SK-N-SH (cell line): ENCODE results near the gene CCDC169. TPM values are rescaled to one million over a fixed set of nuclear protein-coding genes. Genes with fewer than 3 reads are reported as not detected.

Source experiments
- CTCF ChIA-PET: fragments of 300-600, 350-600 bp; formaldehyde crosslinking; extraction: SDS; loops from one replicate; lab custom pipeline; 2021; lab: Yijun Ruan, JAX
- POLR2A ChIA-PET: fragments of 350-600 bp; sonication (Branson Sonifier 250); formaldehyde crosslinking; extraction: SDS; loops from one replicate; lab custom pipeline; 2020; ENCODE audit warnings: antibody characterized with exemption, inconsistent platforms; lab: Yijun Ruan, JAX
- DNase-seq: peaks from one replicate; pipeline ENCODE4 v3.0.0; 2012
- H2AFZ ChIP-seq: fragments of 200-600 bp; sonication (generic); 2 replicates; pipeline ENCODE4 v1.8.1; 2016; ENCODE audit warnings: antibody characterized with exemption, mild to moderate bottlenecking, low read depth
- H3F3A ChIP-seq: fragments of 200-600 bp; sonication (generic); replicated peaks from 2 replicates; pipeline ENCODE3; 2016; ENCODE audit warnings: antibody characterized with exemption, mild to moderate bottlenecking; ENCODE audit not compliant: insufficient read depth
- H3K27ac ChIP-seq, 2 experiments: fragments of 200-500 bp in 1 of 2; fragments of 200-600 bp in 1 of 2; sonication (Bioruptor generic) in 1 of 2; sonication (generic), shearing (Covaris generic) in 1 of 2; 2 replicates each; pipeline versions ENCODE4 v1.5.1 to v1.6.1; 2014 to 2016; ENCODE audit warnings: low read depth in 2 of 2, inconsistent platforms in 1 of 2, low read length in 1 of 2, mild to moderate bottlenecking in 1 of 2, mixed read lengths in 1 of 2
- H3K27me3 ChIP-seq: fragments of 200-600 bp; sonication (generic), shearing (Covaris generic); 2 replicates; pipeline ENCODE4 v1.6.1; 2016; ENCODE audit warnings: mixed run types; ENCODE audit not compliant: insufficient read depth
- H3K36me3 ChIP-seq, 2 experiments: fragments of 200-500 bp in 1 of 2; fragments of 200-600 bp in 1 of 2; sonication (Bioruptor generic) in 1 of 2; sonication (generic) in 1 of 2; replicated peaks in 1 of 2; 2 replicates each; pipeline versions ENCODE3 to v1.5.1; 2014 to 2016; ENCODE audit warnings: low read length in 1 of 2, mild to moderate bottlenecking in 1 of 2; ENCODE audit not compliant: insufficient read depth in 2 of 2, control insufficient read depth in 1 of 2
- H3K4me1 ChIP-seq, 2 experiments: fragments of 200-500 bp in 1 of 2; fragments of 200-600 bp in 1 of 2; sonication (Bioruptor generic) in 1 of 2; sonication (generic), shearing (Covaris generic) in 1 of 2; 2 replicates each; pipeline versions ENCODE4 v1.5.1 to v1.6.1; 2014 to 2016; ENCODE audit warnings: low read depth in 1 of 2, low read length in 1 of 2, mixed run types in 1 of 2; ENCODE audit not compliant: insufficient read depth in 2 of 2, control insufficient read depth in 1 of 2
- H3K4me2 ChIP-seq: fragments of 200-600 bp; sonication (generic), shearing (Covaris generic); 2 replicates; pipeline ENCODE4 v1.6.1; 2017; ENCODE audit warnings: mixed run types
- H3K4me3 ChIP-seq, 2 experiments: fragments of 200-500 bp in 1 of 2; fragments of 200-600 bp in 1 of 2; sonication (Bioruptor generic) in 1 of 2; sonication (generic), shearing (Covaris generic) in 1 of 2; 2 replicates each; pipeline versions ENCODE4 v1.5.1 to v1.8.1; 2014 to 2016; ENCODE audit warnings: low read depth in 2 of 2, inconsistent platforms in 1 of 2, low read length in 1 of 2, mild to moderate bottlenecking in 1 of 2, mixed read lengths in 1 of 2, moderate library complexity in 1 of 2
- H3K79me2 ChIP-seq: fragments of 200-600 bp; sonication (generic); 2 replicates; pipeline ENCODE4 v1.8.1; 2017; ENCODE audit warnings: mild to moderate bottlenecking; ENCODE audit not compliant: insufficient read depth
- H3K9ac ChIP-seq: fragments of 200-600 bp; sonication (generic); 2 replicates; pipeline ENCODE4 v1.6.1; 2017; ENCODE audit warnings: mixed run types
- H3K9me2 ChIP-seq: fragments of 200-600 bp; sonication (generic); 2 replicates; pipeline ENCODE4 v1.6.1; 2017; ENCODE audit warnings: mixed run types
- H3K9me3 ChIP-seq: fragments of 200-600 bp; sonication (generic); 2 replicates; pipeline ENCODE4 v1.6.1; 2017; ENCODE audit warnings: mixed run types, mild to moderate bottlenecking, moderate library complexity
- H4K20me1 ChIP-seq: fragments of 200-600 bp; sonication (generic); 2 replicates; pipeline ENCODE4 v1.6.1; 2017; ENCODE audit warnings: mild to moderate bottlenecking, mixed run types; ENCODE audit not compliant: insufficient read depth
- CHD2 ChIP-seq: fragments of 150-350 bp; IDR thresholded peaks from 2 replicates; pipeline ENCODE4 v1.6.1; 2018; ENCODE audit warnings: low read length; ENCODE audit not compliant: partially characterized antibody
- EP300 ChIP-seq, 2 experiments: IDR thresholded peaks; 2 replicates each; pipeline versions ENCODE4 v1.4.0 to v1.6.1; 2012; ENCODE audit warnings: borderline replicate concordance in 1 of 2, low read depth in 1 of 2, low read length in 1 of 2
- FOXM1 ChIP-seq: IDR thresholded peaks from 2 replicates; pipeline ENCODE4 v1.4.0; 2012; ENCODE audit warnings: low read depth, mild to moderate bottlenecking
- GABPA ChIP-seq: IDR thresholded peaks from 2 replicates; pipeline ENCODE4 v1.4.0; 2012; ENCODE audit warnings: low read depth, mild to moderate bottlenecking
- NFIC ChIP-seq: IDR thresholded peaks from 2 replicates; pipeline ENCODE4 v1.4.0; 2012; ENCODE audit warnings: borderline replicate concordance
- RFX5 ChIP-seq: IDR thresholded peaks from 2 replicates; pipeline ENCODE4 v1.6.1; 2012; ENCODE audit warnings: mild to moderate bottlenecking, improper control_type of control experiment, low read length
- SIN3A ChIP-seq: IDR thresholded peaks from 2 replicates; pipeline ENCODE4 v1.6.1; 2012; ENCODE audit warnings: low read depth, mild to moderate bottlenecking, low read length, moderate library complexity, borderline replicate concordance
- TCF12 ChIP-seq: IDR thresholded peaks from 2 replicates; pipeline ENCODE4 v1.4.0; 2012
- TEAD4 ChIP-seq: IDR thresholded peaks from 2 replicates; pipeline ENCODE4 v1.4.0; 2012; ENCODE audit warnings: mild to moderate bottlenecking, borderline replicate concordance; ENCODE audit not compliant: insufficient read depth
- WGBS: methylation state at CpG from one replicate; pipeline ENCODE4 v1.1.6; 2017; ENCODE audit warnings: low lambda C conversion rate; 5-methylcytosine and 5-hydroxymethylcytosine counted together
- polyA plus RNA-seq, 3 experiments: library from polyadenylated mRNA; depleted of rRNA; stranded (reverse); fragments of >200 nt; gene quantifications; 2 replicates each; pipeline ENCODE4 v1.2.3, GENCODE V29; 2012
- TF ChIP-seq, protein P1 (sequence below): IDR thresholded peaks from 2 replicates; pipeline ENCODE4 v1.4.0; 2012; ENCODE audit warnings: low read depth, borderline replicate concordance
- TF ChIP-seq, protein P2 (sequence below): fragments of 150-350 bp; IDR thresholded peaks from 2 replicates; pipeline ENCODE4 v1.6.1; 2017; ENCODE audit warnings: antibody characterized with exemption, low read length, low read depth, borderline replicate concordance
- TF ChIP-seq, protein P3 (sequence below): fragments of 150-350 bp; IDR thresholded peaks from 2 replicates; pipeline ENCODE4 v1.6.1; 2016; ENCODE audit warnings: mild to moderate bottlenecking, low read depth, low read length
- TF ChIP-seq, protein P4 (sequence below): IDR thresholded peaks from 2 replicates; pipeline ENCODE4 v1.4.0; 2012; ENCODE audit warnings: low read depth

Gene CCDC169
- polyA plus RNA-seq, 1 of the 3 experiments (the other 2 are of a cell fraction) = 1.8 TPM

DNA sequence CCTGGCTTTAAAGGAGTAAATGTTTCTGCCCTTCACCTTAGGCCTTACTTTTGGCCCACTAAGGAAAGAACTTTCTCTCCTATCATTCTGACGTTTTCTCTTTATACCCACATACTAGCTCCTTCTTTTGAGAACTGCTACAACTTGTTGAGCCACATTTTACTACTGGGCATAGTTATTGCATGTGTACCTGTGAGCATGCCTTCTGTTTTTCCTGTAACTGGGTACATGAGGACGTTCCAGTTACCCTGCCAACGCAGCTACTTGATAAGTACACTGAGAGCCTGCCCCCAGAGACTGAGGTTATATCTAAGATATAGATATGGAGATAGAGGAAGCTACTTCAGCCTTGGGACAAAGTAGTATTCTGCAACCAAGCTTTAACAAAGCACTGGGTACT is 3.5 kb downstream of the CCDC169 start:
- ChIA-PET POLR2A (no interaction called here), CTCF (interaction anchor here (1.2 to 6.5 kb wide), 3 partner anchors 10 to 18 kb away, joined by 3 to 43 read pairs (median 6); no protein-coding TSS in a partner anchor)
- Histone ChIP-seq H3F3A (peaks cover 7% of the 10 kb centered on the region), H3K4me2 (no peak overlapping the region), H3K9me2 (no peaks in the 10 kb centered on the region), H3K4me3 (no peak overlapping the region), H3K9me3 (peaks cover 6% of the 10 kb centered on the region), H3K9ac (no peak overlapping the region), H2AFZ (no peak overlapping the region), H3K36me3 (no peaks in the 10 kb centered on the region), H3K79me2 (no peaks in the 10 kb centered on the region), H3K27ac (no peak overlapping the region), H3K4me1 (peaks cover 0 to 6% of the 10 kb centered on the region in 2 experiments; a peak in 1 of 4 replicates), H3K27me3 (no peaks in the 10 kb centered on the region), H4K20me1 (no peaks in the 10 kb centered on the region)
- TF ChIP-seq CHD2 (no peak), SIN3A (no peak), RFX5 (no peak), TEAD4 (no peak), NFIC (no peak), GABPA (no peak), EP300 (IDR thresholded peaks at IDR 0.05; ENCODE audit: borderline replicate concordance in 1 of 2, low read depth in 1 of 2, low read length in 1 of 2) (no peak), TCF12 (no peak), FOXM1 (no peak)
- TF ChIP-seq, protein P1, sequence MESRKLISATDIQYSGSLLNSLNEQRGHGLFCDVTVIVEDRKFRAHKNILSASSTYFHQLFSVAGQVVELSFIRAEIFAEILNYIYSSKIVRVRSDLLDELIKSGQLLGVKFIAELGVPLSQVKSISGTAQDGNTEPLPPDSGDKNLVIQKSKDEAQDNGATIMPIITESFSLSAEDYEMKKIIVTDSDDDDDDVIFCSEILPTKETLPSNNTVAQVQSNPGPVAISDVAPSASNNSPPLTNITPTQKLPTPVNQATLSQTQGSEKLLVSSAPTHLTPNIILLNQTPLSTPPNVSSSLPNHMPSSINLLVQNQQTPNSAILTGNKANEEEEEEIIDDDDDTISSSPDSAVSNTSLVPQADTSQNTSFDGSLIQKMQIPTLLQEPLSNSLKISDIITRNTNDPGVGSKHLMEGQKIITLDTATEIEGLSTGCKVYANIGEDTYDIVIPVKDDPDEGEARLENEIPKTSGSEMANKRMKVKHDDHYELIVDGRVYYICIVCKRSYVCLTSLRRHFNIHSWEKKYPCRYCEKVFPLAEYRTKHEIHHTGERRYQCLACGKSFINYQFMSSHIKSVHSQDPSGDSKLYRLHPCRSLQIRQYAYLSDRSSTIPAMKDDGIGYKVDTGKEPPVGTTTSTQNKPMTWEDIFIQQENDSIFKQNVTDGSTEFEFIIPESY = no peak
- TF ChIP-seq, protein P2, sequence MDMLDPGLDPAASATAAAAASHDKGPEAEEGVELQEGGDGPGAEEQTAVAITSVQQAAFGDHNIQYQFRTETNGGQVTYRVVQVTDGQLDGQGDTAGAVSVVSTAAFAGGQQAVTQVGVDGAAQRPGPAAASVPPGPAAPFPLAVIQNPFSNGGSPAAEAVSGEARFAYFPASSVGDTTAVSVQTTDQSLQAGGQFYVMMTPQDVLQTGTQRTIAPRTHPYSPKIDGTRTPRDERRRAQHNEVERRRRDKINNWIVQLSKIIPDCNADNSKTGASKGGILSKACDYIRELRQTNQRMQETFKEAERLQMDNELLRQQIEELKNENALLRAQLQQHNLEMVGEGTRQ = no peak
- TF ChIP-seq, protein P3, sequence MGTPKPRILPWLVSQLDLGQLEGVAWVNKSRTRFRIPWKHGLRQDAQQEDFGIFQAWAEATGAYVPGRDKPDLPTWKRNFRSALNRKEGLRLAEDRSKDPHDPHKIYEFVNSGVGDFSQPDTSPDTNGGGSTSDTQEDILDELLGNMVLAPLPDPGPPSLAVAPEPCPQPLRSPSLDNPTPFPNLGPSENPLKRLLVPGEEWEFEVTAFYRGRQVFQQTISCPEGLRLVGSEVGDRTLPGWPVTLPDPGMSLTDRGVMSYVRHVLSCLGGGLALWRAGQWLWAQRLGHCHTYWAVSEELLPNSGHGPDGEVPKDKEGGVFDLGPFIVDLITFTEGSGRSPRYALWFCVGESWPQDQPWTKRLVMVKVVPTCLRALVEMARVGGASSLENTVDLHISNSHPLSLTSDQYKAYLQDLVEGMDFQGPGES = no peak
- TF ChIP-seq, protein P4, sequence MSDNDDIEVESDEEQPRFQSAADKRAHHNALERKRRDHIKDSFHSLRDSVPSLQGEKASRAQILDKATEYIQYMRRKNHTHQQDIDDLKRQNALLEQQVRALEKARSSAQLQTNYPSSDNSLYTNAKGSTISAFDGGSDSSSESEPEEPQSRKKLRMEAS = no peak
- 59% methylated on average over 3 of the region's 3 CpGs for WGBS
- DNase-seq = no peak

DNA sequence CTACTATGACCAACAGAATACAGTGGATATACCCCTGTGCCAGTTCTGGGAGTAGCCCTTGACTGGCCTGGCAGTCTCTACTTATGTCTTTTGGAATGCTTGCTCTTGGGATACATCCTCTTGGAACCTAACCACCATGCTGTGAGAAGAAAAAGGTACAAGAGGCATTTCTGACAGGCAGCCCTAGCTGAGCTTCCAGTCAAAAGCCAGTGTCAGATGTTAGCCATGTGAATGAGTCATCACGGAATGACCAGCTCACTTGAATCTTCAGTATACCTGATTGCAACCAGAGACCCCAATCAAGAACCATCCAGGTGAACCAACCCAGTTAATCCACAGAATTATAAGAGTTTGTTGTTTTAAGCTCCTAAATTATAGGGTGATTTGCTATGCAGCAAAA is 4.1 kb downstream of the CCDC169 start:
- H4K20me1 ChIP-seq = no peaks in the 10 kb centered on the region
- H3K27ac ChIP-seq = no peak overlapping the region
- no peaks in the 10 kb centered on the region for H3K27me3 ChIP-seq
- no peak overlapping the region for H2AFZ ChIP-seq
- H3K9me3 ChIP-seq = peaks cover 12% of the 10 kb centered on the region
- no peak overlapping the region for H3K4me3 ChIP-seq
- no peak overlapping the region for H3K4me2 ChIP-seq
- no peak for DNase-seq
- CTCF ChIA-PET = interaction anchor here (1.2 to 6.5 kb wide), 3 partner anchors 11 to 18 kb away, joined by 3 to 43 read pairs (median 6); no protein-coding TSS in a partner anchor
- H3K36me3 ChIP-seq = no peaks in the 10 kb centered on the region
- H3K9me2 ChIP-seq = no peaks in the 10 kb centered on the region
- TF ChIP-seq TEAD4 = no peak
- H3F3A ChIP-seq = peaks cover 10% of the 10 kb centered on the region
- POLR2A ChIA-PET = no interaction called here
- 85% methylated on average over 1 of the region's 1 CpG for WGBS
- H3K9ac ChIP-seq = no peak overlapping the region
- H3K79me2 ChIP-seq = no peaks in the 10 kb centered on the region
- peaks cover 0 to 6% of the 10 kb centered on the region in 2 experiments; a peak in 1 of 4 replicates for H3K4me1 ChIP-seq
